GM12878 (cell line): ENCODE data around the gene NDUFS6. TPM values are rescaled to one million over a fixed set of nuclear protein-coding genes. Genes with fewer than 3 reads are reported as not detected.

Source experiments
- ATAC-seq: fragments of 200-7000 bp; cut with Tn5 transposase; 3 replicates; pipeline ENCODE4 v1.9.1; 2020; ENCODE audit warnings: mild to moderate bottlenecking, moderate library complexity
- BruUV-seq: library from RNA; stranded (reverse); fragments of 400-500 nt; replicated peaks from 2 replicates; lab custom pipeline; 2021; lab: Mats Ljungman, UMichigan
- CTCF ChIA-PET: fragments of 300-600 bp; sonication (Branson Sonifier 250); formaldehyde crosslinking; extraction: SDS; loops from one replicate; lab custom pipeline; 2021; ENCODE audit warnings: inconsistent platforms; lab: Yijun Ruan, JAX
- POLR2A ChIA-PET: fragments of 350-600 bp; formaldehyde crosslinking; extraction: SDS; loops from one replicate; lab custom pipeline; 2021; ENCODE audit warnings: inconsistent platforms; lab: Charles Lee
- RAD21 ChIA-PET: fragments of 300-600 bp; sonication (Branson Sonifier 250); formaldehyde crosslinking; loops from one replicate; lab custom pipeline; 2023; ENCODE audit warnings: antibody characterized with exemption; ENCODE audit not compliant: unreplicated experiment; lab: Charles Lee
- SMC1A ChIA-PET: fragments of 300-600 bp; sonication (Branson Sonifier 250); formaldehyde crosslinking; loops from one replicate; lab custom pipeline; 2023; ENCODE audit not compliant: unreplicated experiment, uncharacterized antibody; lab: Charles Lee
- DNase-seq: peaks from one replicate; pipeline ENCODE4 v3.0.0-alpha.2; 2011; ENCODE audit warnings: low read depth, low spot score
- FAIRE-seq: peaks from 3 replicates; lab custom pipeline; 2011; peaks lifted over from hg19 to GRCh38; lab: Jason Lieb, UNC
- H2AFZ ChIP-seq: 2 replicates; pipeline ENCODE4 v1.6.0; 2011; ENCODE audit warnings: low read depth, low read length, control low read depth; ENCODE audit not compliant: control insufficient read depth
- H3K27ac ChIP-seq: 2 replicates; pipeline ENCODE4 v1.5.1; 2011; ENCODE audit warnings: control low read depth; ENCODE audit not compliant: control insufficient read depth, insufficient read depth
- H3K27me3 ChIP-seq, 2 experiments: replicated peaks in 1 of 2; 2 replicates each; pipeline versions ENCODE4 v1.6.0 to v1.6.1; 2011; ENCODE audit warnings: low read length in 1 of 2; ENCODE audit not compliant: control insufficient read depth in 2 of 2, insufficient read depth in 2 of 2
- H3K36me3 ChIP-seq, 2 experiments: 2 replicates each; pipeline ENCODE4 v1.5.1; 2011; ENCODE audit warnings: low read length in 1 of 2; ENCODE audit not compliant: control insufficient read depth in 2 of 2, insufficient read depth in 2 of 2
- H3K4me1 ChIP-seq: 2 replicates; pipeline ENCODE4 v1.6.1; 2011; ENCODE audit warnings: mild to moderate bottlenecking, low read length, moderate library complexity, mixed read lengths; ENCODE audit not compliant: control insufficient read depth, insufficient read depth
- H3K4me2 ChIP-seq: 2 replicates; pipeline ENCODE4 v1.6.0; 2011; ENCODE audit warnings: control low read depth; ENCODE audit not compliant: control insufficient read depth, insufficient read depth
- H3K4me3 ChIP-seq: fragments of 200-600 bp; sonication (generic); 2 replicates; pipeline ENCODE4 v1.5.1; 2016
- H3K79me2 ChIP-seq: 2 replicates; pipeline ENCODE4 v1.6.0; 2011; ENCODE audit warnings: low read length; ENCODE audit not compliant: control insufficient read depth, insufficient read depth
- H3K9ac ChIP-seq: 2 replicates; pipeline ENCODE4 v1.8.0; 2011; ENCODE audit warnings: low read length, control low read depth, mixed read lengths; ENCODE audit not compliant: control insufficient read depth, insufficient read depth
- H3K9me3 ChIP-seq: replicated peaks from 3 replicates; pipeline ENCODE4 v1.5.1; 2011; ENCODE audit warnings: mild to moderate bottlenecking, low read length; ENCODE audit not compliant: control insufficient read depth, insufficient read depth
- H4K20me1 ChIP-seq: 2 replicates; pipeline ENCODE4 v1.6.0; 2011; ENCODE audit not compliant: control insufficient read depth, insufficient read depth
- CTCF ChIP-seq, 3 experiments: IDR thresholded peaks in 2 of 3; conservative IDR thresholded peaks in 1 of 3; 2 replicates each; pipeline ENCODE4 v1.5.1; 2011; ENCODE audit warnings: low read depth in 3 of 3, low read length in 3 of 3, mild to moderate bottlenecking in 3 of 3, control low read depth in 2 of 3, moderate library complexity in 2 of 3, inconsistent platforms in 1 of 3, mixed read lengths in 1 of 3; ENCODE audit not compliant: control insufficient read depth in 2 of 3, insufficient read depth in 1 of 3; ENCODE audit errors: extremely low read depth in 1 of 3
- E4F1 ChIP-seq: fragments of 450-650 bp; IDR thresholded peaks from 2 replicates; pipeline ENCODE4 v1.6.1; 2018; ENCODE audit warnings: borderline replicate concordance, mild to moderate bottlenecking; ENCODE audit not compliant: partially characterized antibody
- KAT2A ChIP-seq: conservative IDR thresholded peaks from 2 replicates; pipeline ENCODE4 v1.6.1; 2011; ENCODE audit warnings: low read depth, low read length; ENCODE audit not compliant: control insufficient read depth
- MEF2A ChIP-seq: IDR thresholded peaks from 2 replicates; pipeline ENCODE4 v1.6.1; 2011; ENCODE audit warnings: low read depth, mild to moderate bottlenecking, low read length, moderate library complexity; ENCODE audit not compliant: insufficient read depth
- REST ChIP-seq: IDR thresholded peaks from 2 replicates; pipeline ENCODE4 v1.6.1; 2012; ENCODE audit warnings: mild to moderate bottlenecking, low read depth, low read length
- STAT1 ChIP-seq: fragments of 450-650 bp; conservative IDR thresholded peaks from 2 replicates; pipeline ENCODE4 v1.6.1; 2014; ENCODE audit warnings: antibody characterized with exemption, mild to moderate bottlenecking
- ZBTB40 ChIP-seq: fragments of 450-650 bp; IDR thresholded peaks from 2 replicates; pipeline ENCODE4 v1.6.1; 2016; ENCODE audit warnings: mild to moderate bottlenecking, moderate library complexity, borderline replicate concordance
- WGBS: methylation state at CpG from one replicate; pipeline ENCODE4 v1.1.6; 2016; ENCODE audit warnings: low lambda C conversion rate; ENCODE audit not compliant: insufficient replicate concordance, insufficient coverage; ENCODE audit errors: missing lambda C conversion rate; 5-methylcytosine and 5-hydroxymethylcytosine counted together
- in situ Hi-C: fragments of 300-500 bp; cut with MboI; formaldehyde crosslinking; loops from 9 replicates; pipeline ENCODE4 v1.14.3; 2018; ENCODE audit warnings: mixed read lengths
- intact Hi-C: fragments of 100-400 bp; cut with micrococcal nuclease; formaldehyde crosslinking; loops from one replicate; pipeline ENCODE4 v1.14.2; 2022; ENCODE audit not compliant: unreplicated experiment
- polyA plus RNA-seq, 11 experiments: library from polyadenylated mRNA; depleted of rRNA in 4 of 11; unstranded in 6 of 11; stranded (reverse) in 5 of 11; fragments of >200 nt; fragmentation: Nextera tagmentation in 4 of 11; fragmentation: Illumina TruSeq in 1 of 11; extraction: Ambion mirVana in 4 of 11; extraction: Trizol in 1 of 11; gene quantifications; 1 replicate in 1 of 11; 2 replicates in 10 of 11; pipeline versions ENCODE4 v1.2.1 to v1.2.3, GENCODE V29; 2011 to 2016; ENCODE audit warnings: inconsistent platforms in 2 of 11, missing spikeins in 2 of 11, low read depth in 1 of 11
- total RNA-seq, 4 experiments: library from RNA; depleted of rRNA in 3 of 4; stranded (reverse); fragments of >200 nt in 3 of 4; fragmentation: Illumina TruSeq in 1 of 4; extraction: Trizol in 1 of 4; gene quantifications; 2 replicates each; pipeline versions ENCODE4 v1.2.1 to v1.2.3, GENCODE V29; 2013 to 2021

The NDUFS6 gene
- total and polyA plus RNA-seq, 10 of the 15 experiments (the other 5 are each of a cell fraction or from before 2014, with no cell fraction given): 20.7 to 213 (median 58.3) TPM

GRCh38 chr5:1789834-1790471 lies 11.3 kb upstream of the NDUFS6 start:
- H3K36me3 ChIP-seq: no peaks in the 10 kb centered on the region
- BruUV-seq: TSS peak; percentile 83
- peak overlapping the region; percentile 48 for H2AFZ ChIP-seq
- ChIA-PET POLR2A (interaction anchor here (1.3 to 1.8 kb wide), 2 partner anchors 10 to 11 kb away, joined by 3 to 8 read pairs; partner anchors contain the start of gene MRPL36), CTCF (interaction anchor here (0.5 kb wide), 1 partner anchor 16 kb away, joined by 3 read pairs; no protein-coding TSS in a partner anchor), SMC1A (interaction anchor here (1.4 to 1.6 kb wide), 2 partner anchors 9 to 13 kb away, joined by 4 to 8 read pairs; partner anchors contain the start of gene MRPL36), RAD21 (interaction anchor here (1.0 kb wide), 1 partner anchor 24 kb away, joined by 3 read pairs; no protein-coding TSS in a partner anchor)
- FAIRE-seq (peak; percentile 41), DNase-seq (no peak), ATAC-seq (no peak)
- H3K27ac ChIP-seq: peak overlapping the region; percentile 64
- peaks cover 55% of the 10 kb centered on the region for H3K4me1 ChIP-seq
- H3K4me2 ChIP-seq: peak overlapping the region; percentile 70
- no peak overlapping the region for H3K9ac ChIP-seq
- 63% methylated on average over 10 of the region's 10 CpGs for WGBS
- H3K9me3 ChIP-seq: no peaks in the 10 kb centered on the region; the same call in 2 of the 3 replicates
- intact Hi-C loops (loop anchor here (10.0 kb wide), 1 partner anchor 475 kb away; no protein-coding TSS in a partner anchor), in situ Hi-C loops (no loop called here)
- no peak overlapping the region for H3K4me3 ChIP-seq
- peaks cover 2% of the 10 kb centered on the region for H3K79me2 ChIP-seq
- no peaks in the 10 kb centered on the region for H4K20me1 ChIP-seq
- H3K27me3 ChIP-seq: no peaks in the 10 kb centered on the region
- no peak for TF ChIP-seq CTCF (IDR thresholded peaks at IDR 0.05 in 2 of 3, conservative IDR thresholded peaks at IDR 0.05 in 1 of 3; ENCODE audit: control insufficient read depth in 2 of 3, extremely low read depth in 1 of 3, insufficient read depth in 1 of 3, low read depth in 3 of 3, low read length in 3 of 3)
- TF ChIP-seq ZBTB40: no peak
- no peak for TF ChIP-seq KAT2A
- TF ChIP-seq MEF2A: no peak
- no peak for TF ChIP-seq REST
- TF ChIP-seq E4F1: no peak
- no peak for TF ChIP-seq STAT1
